Adrenal gland (tissue), 12 donors: ENCODE data around the gene TNRC18. TPM values are rescaled to one million over a fixed set of nuclear protein-coding genes. Genes with fewer than 3 reads are reported as not detected.

ENCODE experiments used
- polyA plus RNA-seq, 3 donors: library from polyadenylated mRNA; stranded (reverse); fragments of 200-250 nt in 2 of 3; fragments of 350-450 nt in 1 of 3; fragmentation: Illumina TruSeq in 1 of 3; extraction: RNeasy Lipid Tissue Mini Kit (QIAGEN cat#74804) in 1 of 3; gene quantifications; one replicate each; pipeline ENCODE4 v1.2.3, GENCODE V29; 2013 to 2014
- total RNA-seq, 9 donors: library from RNA; depleted of rRNA in 4 of 9; stranded (reverse); fragments of >200 nt in 4 of 9; fragments of 120-200 nt in 1 of 9; fragmentation: NEBNext Ultra II Directional in 1 of 9; extraction: Animal tissue kit (Norgen Biotek cat#: 25700) in 1 of 9; gene quantifications; one replicate each; pipeline versions ENCODE4 v1.1.0 to v1.2.4, GENCODE V29; 2013 to 2023
- donor health status: healthy with polysubstance abuse.
- donor health status: Bipolar disorder and iron deficiency.
- donor health status: DM: yes; HTN: yes; CAD: no.
- donor health status: DM: no; HTN: no; CAD: no.
- donor health status: DM: no; HTN: no; CAD: no.
- donor health status: DM: yes; HTN: yes; CAD: no.

TNRC18 gene
- total and polyA plus RNA-seq, 12 donors = 8.9 to 120 (median 55.4) TPM

Other genes starting within 250 kb of the TNRC18 start
- 10 to 100 TPM; 41.1 to 68.0 (median 57.7) TPM for gene WIPI2, start 233.6 kb downstream of the TNRC18 start, total RNA-seq
- gene WIPI2, start 233.6 kb downstream of the TNRC18 start, polyA plus RNA-seq = 10 to 100 TPM; 31.8 to 41.2 (median 32.7) TPM
- 10 to 100 TPM in 2 of 9 donors, 1 to 10 TPM in 5, under 1 TPM in 2; 0.69 to 21.6 (median 2.5) TPM for gene SLC29A4, start 140.9 kb downstream of the TNRC18 start, total RNA-seq
- gene SLC29A4, start 140.9 kb downstream of the TNRC18 start, polyA plus RNA-seq = 10 to 100 TPM in 2 of 3 donors, 1 to 10 TPM in 1; 4.3 to 22.0 (median 16.6) TPM
- gene FBXL18, start 90.0 kb upstream of the TNRC18 start, total RNA-seq = 10 to 100 TPM in 6 of 9 donors, 1 to 10 TPM in 3; 1.5 to 13.6 (median 11.8) TPM
- gene FBXL18, start 90.0 kb upstream of the TNRC18 start, polyA plus RNA-seq = 1 to 10 TPM; 1.4 to 3.5 (median 2.7) TPM
- gene ACTB, start 106.8 kb upstream of the TNRC18 start, total RNA-seq = 1,000 to 10,000 TPM in 8 of 9 donors, 100 to 1,000 TPM in 1; 944 to 3,893 (median 2,334) TPM
- gene ACTB, start 106.8 kb upstream of the TNRC18 start, polyA plus RNA-seq = 1,000 to 10,000 TPM; 3,628 to 7,592 (median 4,346) TPM
- gene FSCN1, start 169.0 kb upstream of the TNRC18 start, total RNA-seq = 100 to 1,000 TPM in 5 of 9 donors, 10 to 100 TPM in 4; 87.5 to 152 (median 102) TPM
- 10 to 100 TPM; 13.7 to 67.9 (median 56.0) TPM for gene FSCN1, start 169.0 kb upstream of the TNRC18 start, polyA plus RNA-seq